Astrocyte of the cerebellum (primary cell): Measurements from ENCODE around the gene EEIG1.

ENCODE experiments used
- DNase-seq: peaks from one replicate; pipeline ENCODE4 v3.0.0-alpha.2; 2011; ENCODE audit warnings: low read depth
- H3K4me3 ChIP-seq: 2 replicates; pipeline ENCODE4 v1.5.1; 2011; ENCODE audit warnings: mild to moderate bottlenecking, low read depth, low read length, moderate library complexity
- in situ Hi-C: cut with HindIII; loops from 2 replicates; pipeline ENCODE4 v1.10.0; 2017; ENCODE audit warnings: low sequenced_read_pairs
- TF ChIP-seq, protein P1 (sequence below): IDR thresholded peaks from 2 replicates; pipeline ENCODE4 v1.5.1; 2012; ENCODE audit warnings: low read length, low read depth, moderate library complexity, mild to moderate bottlenecking; ENCODE audit errors: missing control alignments

The EEIG1 gene

DNA sequence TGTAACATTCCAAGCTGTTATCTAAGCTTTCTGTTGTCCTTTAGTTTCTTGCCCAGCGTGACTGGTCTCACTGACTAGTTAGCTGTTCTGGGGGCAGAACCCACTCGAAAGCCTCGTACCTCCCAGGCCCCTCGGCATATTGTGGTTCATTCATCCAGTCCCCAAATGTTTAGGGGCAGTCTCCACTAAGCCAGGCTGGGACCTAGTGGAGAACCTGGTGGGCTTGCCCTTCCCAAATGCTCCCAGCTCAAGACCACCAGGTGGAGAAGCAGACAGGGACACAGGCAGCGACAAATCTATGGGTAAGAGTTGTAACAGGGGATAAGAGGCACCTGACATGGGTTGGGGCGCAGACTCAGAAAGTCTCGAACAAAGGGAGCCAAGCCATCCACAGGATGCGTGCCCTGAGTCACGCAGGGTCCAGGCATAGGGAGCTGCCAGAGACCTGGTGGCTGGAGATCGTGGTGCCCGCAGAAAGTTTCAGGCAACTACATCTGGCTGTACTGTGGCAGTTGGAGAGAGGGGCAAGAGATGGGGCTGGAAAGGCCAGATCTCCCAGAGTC is 851 bp upstream of the EEIG1 start:
- DNase-seq: no peak
- in situ Hi-C loops: loop anchor here (10.0 kb wide), 1 partner anchor 63 kb away; no protein-coding TSS in a partner anchor
- peak overlapping the region; percentile 41 for H3K4me3 ChIP-seq
- TF ChIP-seq, protein P1, sequence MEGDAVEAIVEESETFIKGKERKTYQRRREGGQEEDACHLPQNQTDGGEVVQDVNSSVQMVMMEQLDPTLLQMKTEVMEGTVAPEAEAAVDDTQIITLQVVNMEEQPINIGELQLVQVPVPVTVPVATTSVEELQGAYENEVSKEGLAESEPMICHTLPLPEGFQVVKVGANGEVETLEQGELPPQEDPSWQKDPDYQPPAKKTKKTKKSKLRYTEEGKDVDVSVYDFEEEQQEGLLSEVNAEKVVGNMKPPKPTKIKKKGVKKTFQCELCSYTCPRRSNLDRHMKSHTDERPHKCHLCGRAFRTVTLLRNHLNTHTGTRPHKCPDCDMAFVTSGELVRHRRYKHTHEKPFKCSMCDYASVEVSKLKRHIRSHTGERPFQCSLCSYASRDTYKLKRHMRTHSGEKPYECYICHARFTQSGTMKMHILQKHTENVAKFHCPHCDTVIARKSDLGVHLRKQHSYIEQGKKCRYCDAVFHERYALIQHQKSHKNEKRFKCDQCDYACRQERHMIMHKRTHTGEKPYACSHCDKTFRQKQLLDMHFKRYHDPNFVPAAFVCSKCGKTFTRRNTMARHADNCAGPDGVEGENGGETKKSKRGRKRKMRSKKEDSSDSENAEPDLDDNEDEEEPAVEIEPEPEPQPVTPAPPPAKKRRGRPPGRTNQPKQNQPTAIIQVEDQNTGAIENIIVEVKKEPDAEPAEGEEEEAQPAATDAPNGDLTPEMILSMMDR: no peak

DNA sequence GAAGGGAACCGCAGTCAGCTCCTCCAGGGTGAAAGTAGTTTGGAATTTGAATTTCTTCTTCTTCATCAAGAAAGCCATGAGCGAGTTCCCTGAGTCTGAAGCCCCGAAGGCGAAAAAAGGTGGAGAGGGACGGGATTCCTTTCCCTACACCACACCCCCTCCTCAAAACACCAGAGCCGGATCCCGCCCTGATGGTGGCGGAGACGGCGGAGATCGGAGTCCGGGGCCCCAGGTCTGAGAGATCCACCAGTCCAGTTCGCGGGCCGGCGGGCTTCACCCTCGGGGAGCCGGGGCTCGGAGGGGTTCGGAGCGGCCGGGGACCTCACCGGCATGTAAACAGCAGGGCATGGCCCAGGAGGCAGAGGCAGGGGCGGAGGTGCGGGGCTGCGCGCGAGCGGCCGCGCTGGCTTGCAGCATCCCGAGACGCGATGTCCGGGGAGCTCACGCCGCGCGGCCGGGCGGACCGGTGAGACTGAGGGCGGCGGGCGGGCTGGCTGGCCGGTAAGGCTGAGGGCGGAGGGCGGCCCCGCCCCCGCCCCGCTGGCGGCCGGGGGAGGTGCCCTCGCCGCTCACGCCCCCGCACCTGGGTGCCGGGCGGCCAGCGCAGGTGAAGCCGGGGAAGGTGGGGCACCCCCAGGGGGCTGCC is 606 bp downstream of the EEIG1 start:
- TF ChIP-seq, protein P1: no peak
- peak overlapping the region; percentile 65 for H3K4me3 ChIP-seq
- no peak for DNase-seq
- in situ Hi-C loops: loop anchor here (10.0 kb wide), 1 partner anchor 65 kb away; no protein-coding TSS in a partner anchor

DNA sequence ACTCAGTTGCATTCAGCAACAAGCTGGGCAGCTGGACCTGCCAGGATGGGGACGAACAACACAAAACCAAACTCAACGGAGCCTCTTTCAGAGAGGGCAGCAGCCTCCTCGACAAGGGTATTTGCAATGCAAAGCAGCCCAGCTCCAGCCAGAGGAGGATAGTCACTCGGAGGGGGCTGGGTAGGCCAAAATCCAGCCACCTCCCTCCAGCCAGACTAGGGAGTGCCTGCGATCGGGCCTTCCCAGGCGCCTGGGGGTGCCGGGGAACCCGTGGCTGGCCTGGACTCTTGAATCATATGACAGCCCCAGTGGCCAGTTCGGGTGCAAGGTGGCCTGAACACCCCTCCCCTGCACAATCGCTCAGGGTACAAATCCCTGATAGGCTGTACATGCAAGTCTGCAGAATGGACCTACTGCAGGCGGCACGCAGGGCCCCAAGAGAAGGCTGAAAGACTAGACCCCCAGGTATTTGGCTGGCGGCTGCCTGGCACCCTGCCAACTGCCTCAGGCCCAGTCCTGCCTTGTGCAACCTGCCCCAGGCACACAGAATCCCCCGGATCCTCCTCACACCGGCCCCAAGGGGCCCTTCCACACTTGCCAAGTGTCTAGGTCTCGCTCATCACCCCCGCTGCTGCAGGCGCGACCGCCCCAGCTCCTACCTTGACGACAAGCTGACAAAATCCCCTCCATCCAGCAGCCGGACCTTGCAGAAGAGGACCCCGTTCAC is 1.3 kb downstream of the EEIG1 start:
- TF ChIP-seq, protein P1: no peak
- H3K4me3 ChIP-seq: peak overlapping the region; percentile 65
- in situ Hi-C loops: loop anchor here (10.0 kb wide), 1 partner anchor 65 kb away; no protein-coding TSS in a partner anchor
- no peak for DNase-seq

DNA sequence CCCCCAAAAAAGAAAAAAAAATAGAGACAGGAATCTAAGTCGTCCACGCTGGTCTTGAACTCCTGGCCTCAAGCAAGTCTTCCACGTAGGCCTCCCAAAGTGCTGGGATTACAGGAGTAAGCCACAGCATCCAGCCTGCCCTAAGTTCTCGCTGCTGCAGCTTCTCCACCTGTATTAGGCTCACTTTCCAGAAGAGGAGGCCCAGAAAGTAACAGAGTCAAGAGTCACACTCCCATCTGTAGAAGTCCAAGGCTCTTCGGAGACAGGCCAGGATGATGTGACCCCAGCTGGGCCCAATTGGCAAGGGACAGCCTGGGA is 1.8 kb downstream of the EEIG1 start:
- TF ChIP-seq, protein P1: no peak
- H3K4me3 ChIP-seq: peak overlapping the region; percentile 65
- in situ Hi-C loops: no loop called here
- DNase-seq: no peak

DNA sequence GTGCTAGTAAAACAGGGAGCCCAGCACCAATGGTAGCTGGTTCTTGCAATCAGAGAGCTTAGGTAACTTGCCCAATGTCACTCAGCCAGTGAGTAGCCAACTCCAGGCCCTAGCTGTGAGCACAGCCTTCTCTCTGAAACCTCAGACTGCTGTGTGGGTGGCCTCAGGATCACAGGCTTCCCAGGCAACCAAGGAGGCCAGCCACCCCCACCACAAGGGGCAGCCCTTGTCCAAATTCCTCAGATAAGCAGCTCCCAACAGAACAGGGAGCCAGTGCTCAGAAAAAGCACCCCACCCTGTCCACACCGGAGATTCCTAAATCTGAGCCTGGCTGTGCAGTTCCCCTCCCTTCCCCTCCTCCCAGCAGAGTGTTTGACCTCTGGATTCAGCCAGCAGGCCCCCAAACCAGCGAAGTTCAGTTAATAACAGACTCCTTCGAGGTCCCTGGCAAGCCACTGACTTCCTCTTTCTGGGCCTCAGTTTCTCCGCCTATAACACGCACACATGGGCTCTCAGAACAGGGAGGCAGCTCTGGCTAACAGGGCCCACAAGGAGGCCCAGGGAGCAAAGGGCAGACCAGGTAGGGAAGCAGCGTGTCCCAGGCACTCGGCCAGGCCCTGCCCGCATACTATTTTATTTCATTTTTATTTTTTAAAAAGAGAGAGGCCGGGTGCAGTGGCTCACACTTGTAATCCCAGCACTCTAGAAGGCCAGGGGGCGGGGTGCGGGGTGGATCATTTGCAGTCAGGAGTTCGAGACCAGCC is 2.7 kb downstream of the EEIG1 start:
- H3K4me3 ChIP-seq: peak overlapping the region; percentile 65
- TF ChIP-seq, protein P1: no peak
- peak; percentile 48 for DNase-seq
- in situ Hi-C loops: no loop called here
